Transverse colon (tissue), 3 donors: ENCODE measurements around the gene SLC5A1.
"Not testable (repeated sequence)": the region's sequence is repeated elsewhere in the genome, so short reads cannot be mapped to it uniquely, and the experiment has no call there.

Source experiments
- CTCF ChIP-seq, 5 experiments: fragments of 200-600 bp in 3 of 5; fragments of 450-650 bp in 2 of 5; sonication (generic) in 3 of 5; IDR thresholded peaks; 1 replicate in 2 of 5; 2 replicates in 3 of 5; pipeline ENCODE4 v1.5.1; 2016 to 2017; ENCODE audit warnings: antibody characterized with exemption in 5 of 5, inconsistent platforms in 3 of 5, mild to moderate bottlenecking in 2 of 5, moderate library complexity in 1 of 5
- EP300 ChIP-seq: sonication (generic); formaldehyde crosslinking; IDR thresholded peaks from one replicate; pipeline ENCODE4 v1.6.1; 2017; ENCODE audit warnings: antibody characterized with exemption, low read depth
- POLR2A ChIP-seq: fragments of 450-650 bp; IDR thresholded peaks from one replicate; pipeline ENCODE4 v1.6.1; 2016; ENCODE audit warnings: antibody characterized with exemption, mild to moderate bottlenecking, moderate library complexity

- TF ChIP-seq CTCF (IDR thresholded peaks at IDR 0.05); POLR2A; EP300: not testable (repeated sequence)
These were observed 108.6 kb downstream of the SLC5A1 start for GRCh38 chr22:32151641-32152040.
